ENCODE results near the gene C11orf21.
"Not testable (repeated sequence)": the region's sequence is repeated elsewhere in the genome, so short reads cannot be mapped to it uniquely, and the experiment has no call there.

C11orf21 gene

DNA sequence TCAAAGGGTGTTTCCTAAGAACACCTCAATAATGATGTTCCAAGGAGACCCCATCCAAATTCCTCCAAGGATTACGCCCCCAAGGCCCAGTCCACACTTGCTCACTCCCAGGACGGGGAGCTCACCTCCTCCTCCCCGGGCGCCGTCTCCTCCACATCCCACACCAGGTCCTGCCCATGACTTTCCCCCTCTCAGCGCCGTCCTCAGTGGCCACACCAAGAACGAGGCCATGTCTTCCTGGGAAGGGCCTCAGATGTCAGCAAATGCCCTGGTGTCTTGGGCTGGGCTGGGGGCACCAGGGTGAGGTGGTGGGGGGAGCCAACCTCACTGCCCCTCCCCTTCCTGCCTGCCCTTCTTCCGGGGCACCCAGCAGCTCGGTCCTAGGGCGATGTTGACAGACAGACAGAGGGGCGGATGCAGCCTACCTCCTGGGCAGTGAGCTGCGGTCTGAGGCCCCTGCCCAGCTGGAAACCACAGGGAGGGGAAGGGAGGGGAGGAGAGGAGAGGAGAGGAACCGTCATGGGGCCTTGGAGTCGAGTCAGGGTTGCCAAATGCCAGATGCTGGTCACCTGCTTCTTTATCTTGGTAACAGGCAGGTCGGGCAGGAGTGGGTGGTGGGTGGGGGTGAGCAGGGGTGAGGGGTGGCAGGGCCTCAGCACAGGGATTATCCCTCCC lies at the start of gene C11orf21, which contains the start of gene TSPAN32:
Gene C11orf21 (minus strand): TSS at position 288 of the 675 bp plus-strand sequence. CDS start 110 bp downstream, at position 178.
Gene TSPAN32 (plus strand): TSS at position 383 of the 675 bp plus-strand sequence. CDS start 137 bp downstream, at position 520.
- FAIRE-seq, result no peak

DNA sequence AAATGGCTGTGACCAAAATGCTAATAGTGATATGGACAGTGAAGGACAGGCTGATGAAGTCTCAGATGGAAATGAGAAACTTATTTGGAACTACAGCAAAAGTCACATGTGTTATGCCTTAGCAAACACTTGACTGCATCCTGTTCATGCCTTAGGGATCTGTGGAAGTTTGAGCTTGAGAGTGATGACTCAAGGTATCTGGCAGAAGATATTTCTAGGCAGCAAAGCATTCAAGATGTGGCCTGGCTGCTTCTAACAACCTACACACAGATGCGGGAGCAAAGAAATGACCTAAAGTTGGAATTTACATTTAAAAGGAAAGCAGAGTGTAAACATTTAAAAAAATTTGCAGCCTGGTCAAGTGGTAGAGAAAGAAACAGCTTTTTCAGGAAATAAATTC lies 47.3 kb upstream of the C11orf21 start:
- no peak for FAIRE-seq

DNA sequence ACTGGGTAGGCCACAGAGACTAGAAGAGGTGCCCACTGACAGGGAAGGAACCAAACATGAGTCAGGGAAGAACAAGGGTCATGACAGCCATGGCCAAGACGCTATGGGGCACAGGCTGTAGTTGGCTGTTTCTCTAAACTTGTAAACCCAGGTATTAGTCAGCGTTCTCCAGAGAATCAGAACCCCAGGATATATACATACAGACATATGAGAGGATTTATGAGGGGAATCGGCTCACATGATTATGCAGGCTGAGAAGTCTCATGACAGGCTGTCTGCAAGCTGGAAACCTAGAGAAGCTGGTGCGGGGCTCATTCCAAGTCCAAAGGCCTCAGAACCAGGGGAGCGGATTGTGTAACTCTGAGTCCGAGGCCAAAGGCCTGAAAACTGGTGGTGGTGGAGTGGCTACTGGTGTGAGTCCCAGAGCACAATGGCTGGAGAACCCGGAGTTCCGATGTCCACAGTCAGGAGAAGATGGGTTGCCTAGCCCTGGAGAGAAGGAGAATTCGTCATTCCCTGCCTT lies 45.7 kb upstream of the C11orf21 start:
- FAIRE-seq, result no peak

DNA sequence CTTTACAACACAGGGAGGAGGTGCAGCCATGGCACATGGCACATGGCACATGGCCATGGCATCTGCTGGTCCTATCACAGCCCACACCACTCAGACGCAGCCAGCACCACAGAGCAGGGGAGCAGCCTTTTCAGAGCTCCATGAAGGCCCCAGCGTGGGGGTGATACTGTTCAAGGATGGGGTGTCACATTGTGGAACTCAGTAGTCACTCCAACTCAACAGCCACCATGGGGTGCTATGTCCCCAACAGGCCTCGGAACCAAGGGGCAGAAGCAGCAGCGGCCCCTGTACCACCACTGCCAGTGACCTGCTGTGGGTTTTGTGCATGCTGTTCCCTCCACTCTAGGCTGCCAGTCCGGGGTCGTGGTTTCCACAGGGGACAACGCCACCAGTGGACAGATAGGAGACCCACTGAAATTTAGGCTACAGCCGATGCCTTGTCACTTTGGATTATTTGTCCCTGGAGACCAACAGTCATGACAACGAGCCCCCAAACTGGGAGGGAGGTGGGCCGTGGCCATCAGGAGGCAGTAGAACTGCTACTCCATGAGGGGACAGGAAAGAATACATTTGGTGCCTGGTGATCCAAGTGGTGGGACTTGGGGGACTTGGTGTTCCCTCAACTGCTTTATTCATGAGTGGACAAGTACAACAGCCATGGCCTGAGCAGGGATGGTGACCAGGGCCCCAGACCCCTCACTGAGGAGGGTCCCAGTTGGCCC lies 45.0 kb upstream of the C11orf21 start:
- FAIRE-seq, result no peak

DNA sequence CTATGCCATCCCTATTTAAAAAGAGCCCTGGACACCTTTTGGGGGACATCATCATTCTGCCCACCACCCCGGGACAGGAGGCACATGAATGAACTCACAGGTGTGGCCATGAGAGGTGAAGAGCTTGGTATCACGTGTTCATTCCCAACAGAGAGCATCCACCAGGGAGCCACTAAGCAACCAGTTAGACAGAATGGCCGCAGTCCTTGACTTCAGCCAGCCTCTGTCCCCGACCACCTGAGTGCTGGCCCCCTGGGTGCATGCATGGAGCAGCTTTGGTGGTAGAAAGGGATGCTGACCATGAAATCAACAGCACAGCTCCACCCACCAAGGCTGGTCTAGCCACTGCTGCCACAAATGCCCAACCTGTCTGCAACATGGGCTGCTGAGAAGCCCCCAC lies 44.3 kb upstream of the C11orf21 start:
- no peak for FAIRE-seq

DNA sequence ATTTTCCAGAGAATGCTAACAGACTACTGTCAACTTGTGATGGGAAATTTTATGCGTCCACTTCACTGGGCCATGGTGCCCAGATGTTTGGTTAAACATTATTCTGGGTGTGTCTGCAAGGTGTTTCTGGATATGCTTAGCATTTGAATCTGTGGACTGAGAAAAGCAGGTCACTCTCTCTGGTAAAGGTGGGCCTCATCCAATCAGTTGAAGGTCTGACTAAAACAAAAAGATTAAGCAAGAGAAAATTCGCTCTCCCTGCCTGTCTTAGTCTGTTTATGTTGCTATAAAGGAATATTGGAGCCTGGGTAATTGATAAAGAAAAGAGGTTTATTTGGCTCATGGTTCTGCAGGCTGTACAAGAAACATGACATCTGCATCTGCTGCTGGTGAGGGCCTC lies 43.3 kb upstream of the C11orf21 start:
- FAIRE-seq, result no peak

DNA sequence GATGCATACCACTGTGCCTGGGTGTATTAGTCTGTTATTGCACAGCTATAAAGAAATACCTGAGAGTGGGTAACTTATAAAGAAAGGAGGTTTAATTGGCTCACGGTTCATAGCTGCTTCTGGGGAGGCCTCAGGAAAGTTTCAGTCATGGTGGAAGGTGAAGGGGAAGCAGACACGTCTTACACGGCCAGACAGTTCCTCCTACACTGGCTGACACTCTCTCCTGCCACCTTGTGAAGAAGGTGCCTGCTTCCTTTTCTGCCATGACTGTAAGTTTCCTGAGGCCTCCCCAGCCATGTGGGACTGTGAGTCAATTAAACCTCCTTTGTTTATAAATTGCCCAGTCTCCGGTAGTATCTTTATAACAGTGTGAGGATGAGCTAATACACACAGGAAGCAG lies 41.8 kb upstream of the C11orf21 start:
- FAIRE-seq, result no peak

DNA sequence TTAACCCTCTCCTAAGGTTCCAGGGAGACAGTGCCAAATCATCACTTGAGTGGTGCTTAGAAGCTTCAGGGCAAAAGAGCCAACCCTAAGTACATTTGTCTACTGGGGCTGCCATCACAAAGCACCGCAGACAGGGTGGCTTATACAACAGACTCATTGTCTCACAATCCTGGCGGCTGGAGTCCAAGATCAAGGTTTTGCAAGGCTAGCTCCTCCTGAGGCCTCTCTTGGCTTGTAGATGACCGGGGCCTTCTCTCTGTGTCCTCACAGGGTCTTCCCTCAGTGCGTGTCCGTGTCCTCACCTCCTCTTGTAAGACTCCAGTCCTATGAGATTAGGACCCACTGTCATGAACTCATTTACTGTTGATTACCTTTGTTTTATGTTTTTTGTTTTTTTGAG lies 41.3 kb upstream of the C11orf21 start:
- FAIRE-seq, result no peak

DNA sequence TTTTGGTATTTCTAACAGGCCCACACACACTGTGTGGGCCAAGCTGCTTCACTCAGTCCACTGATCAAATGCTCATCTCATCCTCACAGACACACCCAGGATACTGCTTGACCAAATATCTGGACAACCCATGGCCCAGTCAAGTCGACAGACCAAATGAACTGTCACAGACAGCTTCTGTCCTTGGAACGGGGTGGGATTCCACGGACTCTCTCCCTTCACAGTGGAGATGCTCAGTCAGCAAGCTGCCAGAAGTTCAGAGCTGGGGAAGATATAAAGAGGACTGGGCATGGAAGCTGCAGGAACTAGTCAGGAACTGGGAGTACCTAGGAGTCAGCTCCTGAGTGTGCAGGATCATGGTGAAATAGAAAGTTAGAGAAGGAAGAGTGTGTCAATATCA lies 40.8 kb upstream of the C11orf21 start:
- FAIRE-seq, result no peak

DNA sequence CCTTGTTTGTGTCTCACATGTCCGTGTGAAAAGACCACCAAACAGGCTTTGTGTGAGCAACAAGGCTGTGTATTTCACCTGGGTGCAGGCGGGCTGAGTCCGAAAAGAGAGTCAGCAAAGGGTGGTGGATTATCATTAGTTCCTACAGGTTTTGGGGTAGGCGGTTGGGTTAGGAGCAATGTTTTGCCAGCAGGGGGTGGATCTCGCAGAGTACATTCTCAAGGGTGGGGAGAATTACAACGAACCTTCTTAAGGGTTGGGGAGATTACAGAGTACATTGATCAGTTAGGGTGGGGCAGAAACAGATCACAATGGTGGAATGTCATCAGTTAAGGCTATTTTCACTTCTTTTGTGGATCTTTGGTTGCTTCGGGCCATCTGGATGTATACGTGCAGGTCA lies 37.0 kb upstream of the C11orf21 start:
- FAIRE-seq, result not testable (repeated sequence)

DNA sequence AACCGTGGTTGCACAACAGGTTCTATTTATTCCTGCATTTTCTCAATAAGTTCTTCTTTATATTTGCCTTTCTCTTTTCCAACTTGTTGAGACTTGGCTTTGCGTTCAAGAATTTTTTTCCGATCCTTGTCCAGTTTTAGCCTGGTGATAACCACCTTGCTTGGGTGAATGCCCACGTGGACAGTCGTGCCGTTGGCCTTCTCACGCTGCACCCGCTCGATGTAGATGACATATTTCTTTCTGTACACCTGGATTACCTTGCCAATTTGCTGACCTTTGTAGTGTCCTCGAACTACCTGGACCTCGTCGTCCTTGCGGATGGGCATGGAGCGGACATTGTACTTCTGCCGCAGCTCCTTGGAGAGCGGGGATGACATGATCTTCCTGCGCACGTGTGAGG lies 33.6 kb upstream of the C11orf21 start:
- FAIRE-seq, result not testable (repeated sequence)

DNA sequence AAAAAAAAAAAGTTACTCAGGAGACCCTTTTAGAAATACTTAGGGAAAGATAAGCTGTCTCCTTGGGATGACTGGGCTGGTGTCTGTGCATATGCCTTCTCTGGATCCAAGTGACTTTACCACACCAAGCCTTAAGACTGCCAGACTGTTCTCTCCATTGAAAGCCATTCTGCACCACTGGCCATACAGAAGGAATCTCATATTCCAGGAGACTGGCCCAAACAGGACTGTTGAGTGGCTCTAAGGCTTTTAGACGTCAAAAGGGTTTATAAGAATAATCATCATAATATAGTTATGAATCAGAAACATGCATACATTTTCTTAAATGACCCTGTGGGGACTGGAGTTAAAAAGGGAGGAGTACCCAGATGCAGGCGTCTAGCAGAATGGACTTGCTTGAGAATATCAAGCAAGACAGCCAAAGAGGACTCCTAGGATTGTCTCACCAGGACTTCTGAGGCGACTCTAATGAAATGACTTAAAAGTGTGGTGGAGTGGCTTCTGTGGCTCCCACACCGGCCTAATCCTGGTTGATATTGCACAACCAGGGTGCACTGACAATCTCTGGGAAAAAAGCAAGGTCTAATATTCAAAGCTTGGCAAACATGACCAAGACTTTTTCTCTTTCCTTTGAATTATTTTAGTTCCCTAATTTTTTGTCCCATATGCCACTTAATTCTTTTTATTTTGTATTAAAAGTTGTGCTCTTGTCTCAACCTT lies 31.9 kb upstream of the C11orf21 start:
- not testable (repeated sequence) for FAIRE-seq

DNA sequence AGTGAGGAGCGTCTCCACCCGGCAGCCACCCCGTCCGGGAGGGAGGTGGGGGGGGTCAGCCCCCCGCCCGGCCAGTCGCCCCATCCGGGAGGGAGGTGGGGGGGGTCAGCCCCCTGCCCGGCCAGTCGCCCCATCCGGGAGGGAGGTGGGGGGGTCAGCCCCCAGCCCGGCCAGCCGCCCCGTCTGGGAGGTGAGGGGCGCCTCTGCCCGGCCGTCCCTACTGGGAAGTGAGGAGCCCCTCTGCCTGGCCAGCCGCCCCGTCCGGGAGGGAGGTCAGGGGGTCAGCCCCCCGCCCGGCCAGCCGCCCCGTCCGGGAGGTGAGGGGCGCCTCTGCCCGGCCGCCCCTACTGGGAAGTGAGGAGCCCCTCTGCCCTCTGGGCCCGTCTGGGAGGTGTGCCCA lies 30.9 kb upstream of the C11orf21 start:
- FAIRE-seq, result not testable (repeated sequence)

DNA sequence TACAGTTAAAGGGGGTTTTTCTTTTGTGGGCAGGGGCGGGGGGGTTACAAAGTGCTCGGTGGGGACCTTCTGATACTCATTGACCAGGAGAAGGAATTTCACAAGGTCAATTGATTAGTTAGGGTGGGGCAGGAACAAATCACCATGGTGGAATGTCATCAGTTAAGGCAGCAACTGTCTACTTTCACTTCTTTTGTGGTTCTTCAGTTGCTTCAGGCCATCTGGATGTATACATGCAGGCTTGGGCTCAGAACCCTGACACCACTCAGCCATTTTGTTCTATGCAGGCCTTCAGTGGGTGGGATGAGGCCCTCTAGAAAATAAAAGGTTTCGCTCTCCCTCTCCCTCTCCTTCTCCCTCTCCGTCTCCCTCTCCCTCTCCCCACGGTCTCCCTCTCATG lies 29.7 kb upstream of the C11orf21 start:
- FAIRE-seq, result no peak

DNA sequence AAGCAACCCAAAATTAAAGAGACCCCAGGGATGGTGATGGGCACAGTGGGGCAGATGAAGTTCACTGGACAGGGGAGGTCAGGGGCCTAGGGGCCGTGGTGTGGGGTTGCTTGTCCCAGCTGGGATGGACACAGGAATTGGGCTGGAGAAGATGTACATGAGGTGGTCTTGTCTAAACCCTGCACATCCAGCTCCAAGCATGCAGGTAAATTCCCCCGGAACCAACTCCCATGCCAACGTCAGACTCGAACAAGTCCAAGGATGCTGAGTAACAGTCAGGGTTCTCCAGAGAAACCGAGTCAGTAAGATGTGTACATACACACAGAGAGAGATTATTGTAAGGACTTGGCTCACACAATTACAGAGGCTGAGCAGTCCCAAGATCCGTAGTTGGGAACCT lies 29.0 kb upstream of the C11orf21 start:
- no peak for FAIRE-seq

DNA sequence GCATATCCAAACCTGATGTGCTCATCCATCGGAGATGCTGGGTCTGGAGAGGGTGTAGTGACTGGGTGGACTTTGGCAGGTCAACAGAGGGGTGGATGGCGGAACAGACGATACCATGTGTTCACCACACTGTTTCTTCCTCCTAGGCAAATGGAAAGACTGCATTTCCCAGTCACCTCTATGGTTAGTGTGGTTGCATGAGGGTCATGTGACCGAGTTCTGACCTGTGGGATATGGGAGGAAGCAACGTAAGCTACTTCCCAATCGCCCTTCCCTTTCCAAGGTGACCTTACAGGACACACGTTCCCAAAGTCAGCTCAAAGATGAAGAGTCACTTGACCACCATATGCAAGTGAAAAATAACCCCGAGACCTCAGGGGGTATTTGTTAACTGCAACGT lies 27.8 kb upstream of the C11orf21 start:
- no peak for FAIRE-seq

DNA sequence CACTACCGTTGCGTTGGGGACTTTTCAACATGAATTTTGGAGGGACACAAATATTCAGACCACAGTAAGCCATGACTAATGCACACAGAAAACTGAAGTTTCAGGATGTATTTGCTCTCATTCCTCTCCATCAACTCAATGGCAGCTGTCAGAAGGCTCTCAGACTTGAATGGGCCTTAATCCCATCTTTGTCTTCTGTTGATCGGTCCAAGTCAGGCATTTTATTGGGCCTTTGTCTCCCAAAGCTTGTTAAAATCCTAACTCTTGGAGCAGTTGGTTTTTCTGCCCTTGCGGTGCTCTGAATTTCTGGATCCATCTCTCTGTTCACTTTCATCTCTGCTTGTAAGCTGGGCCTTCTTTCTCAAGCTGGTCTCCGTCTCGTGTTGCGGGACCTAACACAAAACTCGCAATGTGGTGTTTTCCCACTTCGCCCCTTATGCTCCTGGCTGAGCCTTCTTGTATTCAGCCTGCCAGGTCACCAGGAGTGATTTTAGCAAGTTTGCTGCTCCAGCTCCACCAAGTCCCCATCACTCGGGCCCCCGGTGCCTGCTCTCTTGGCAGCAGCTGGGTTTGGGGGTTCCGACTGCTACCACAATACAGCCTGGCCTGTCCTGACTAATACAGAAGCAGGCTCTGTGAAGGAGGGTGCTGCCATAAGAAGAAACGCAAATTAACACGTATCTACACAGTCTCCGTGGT lies 27.1 kb upstream of the C11orf21 start:
- FAIRE-seq, result no peak

DNA sequence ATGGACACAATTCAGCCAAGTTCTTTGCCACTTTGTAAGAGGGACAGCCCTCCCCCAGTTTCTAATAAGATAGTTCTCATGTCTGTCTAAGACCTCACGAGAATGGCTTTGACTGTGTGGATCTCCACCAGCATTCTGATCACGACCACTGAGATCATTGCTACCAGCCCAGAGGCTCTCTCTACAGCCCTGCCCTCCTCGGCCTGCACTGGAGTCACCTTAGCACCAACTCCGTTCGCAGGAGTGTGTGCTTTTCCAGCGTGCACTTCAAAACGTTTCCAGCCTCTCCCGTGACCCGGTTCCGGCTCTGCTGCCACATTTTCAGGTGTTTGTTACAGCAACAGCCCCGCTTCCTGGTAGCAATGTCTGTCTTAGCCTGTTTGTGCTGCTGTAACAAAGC lies 26.3 kb upstream of the C11orf21 start:
- no peak for FAIRE-seq

DNA sequence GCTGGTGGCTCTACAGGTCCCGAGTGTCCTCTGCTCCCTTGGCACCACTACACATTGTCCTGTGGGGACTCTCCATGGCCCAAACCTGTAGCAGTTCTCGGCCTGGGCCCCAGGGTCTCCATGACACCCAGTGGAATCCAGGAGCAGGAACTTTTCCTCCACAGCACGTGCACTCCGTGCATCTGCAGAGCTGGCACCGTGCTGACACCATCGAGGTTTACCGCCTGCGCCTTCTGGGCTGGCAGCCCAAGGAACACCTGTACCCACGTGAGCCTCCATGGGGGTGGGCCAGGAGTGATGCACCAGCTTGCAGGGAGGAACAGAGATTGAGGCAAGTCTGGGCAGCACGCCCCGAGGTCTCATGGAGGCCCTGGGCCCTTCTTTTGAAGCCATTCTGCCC lies 25.3 kb upstream of the C11orf21 start:
- no peak for FAIRE-seq

DNA sequence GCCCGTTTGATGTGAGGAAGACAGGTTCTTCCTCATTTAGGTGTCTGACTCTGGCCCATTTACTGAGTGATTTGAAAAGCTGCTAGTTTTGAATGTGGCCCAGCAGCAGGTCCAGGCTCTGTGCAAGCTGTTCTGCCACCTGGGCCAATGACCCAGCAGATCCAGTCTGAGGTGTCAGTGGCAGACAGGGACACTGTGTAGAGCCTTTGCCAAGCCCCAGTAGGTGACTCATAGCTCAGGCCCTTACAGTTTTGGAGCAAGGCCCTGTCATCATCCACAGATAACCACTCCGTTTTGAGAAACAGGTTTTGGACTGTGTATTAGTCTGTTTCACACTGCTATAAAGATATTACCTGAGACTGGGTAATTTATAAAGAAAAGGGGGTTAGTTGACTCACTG lies 24.0 kb upstream of the C11orf21 start:
- FAIRE-seq, result no peak

DNA sequence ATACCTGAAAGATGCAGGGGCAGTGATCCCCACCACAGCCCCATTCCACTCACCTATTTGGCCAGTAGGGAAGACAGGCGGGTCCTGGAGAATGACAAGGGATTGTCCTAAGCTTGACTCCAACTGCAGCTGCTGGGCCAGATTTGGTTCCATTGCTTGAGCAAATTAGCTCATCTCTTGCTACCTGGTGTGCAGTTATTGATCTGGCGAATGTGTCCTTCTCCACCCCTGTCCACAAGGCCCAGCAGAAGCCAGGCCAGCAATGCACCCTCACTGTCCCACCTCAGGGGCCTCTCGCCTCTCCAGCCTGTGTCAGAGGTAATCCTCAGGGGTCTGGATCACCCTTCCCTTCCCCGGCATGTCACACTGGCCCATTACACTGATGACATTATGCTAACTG lies 23.4 kb upstream of the C11orf21 start:
- no peak for FAIRE-seq

DNA sequence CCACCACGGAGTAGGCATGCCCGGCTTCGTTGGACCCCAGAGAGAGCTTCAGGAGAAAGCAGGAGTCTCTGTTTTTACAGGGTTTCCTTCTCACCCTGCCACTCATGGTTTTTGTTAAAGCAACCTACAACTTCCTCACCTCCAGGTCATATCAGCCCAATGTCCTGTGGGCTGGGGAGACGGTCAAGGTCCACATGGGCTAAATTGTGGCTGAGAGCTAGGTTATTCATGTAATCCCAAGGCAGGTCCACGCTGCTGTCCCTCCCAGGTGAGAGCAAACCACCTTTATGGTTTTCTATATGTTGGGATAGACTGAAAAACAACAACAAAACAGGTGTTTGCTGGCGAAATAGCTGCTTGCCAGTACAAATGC lies 19.6 kb upstream of the C11orf21 start:
- no peak for FAIRE-seq

Data from islet of Langerhans (tissue), 1 donor.